NAMALWA (cell line): ENCODE results near the gene NPY5R.

Experiments
- DNase-seq: peaks from one replicate; pipeline ENCODE4 v3.0.0-alpha.2; 2015; ENCODE audit warnings: low spot score

The NPY5R gene

GRCh38 chr4:163384926-163385325, 41.2 kb downstream of the NPY5R start:
- DNase-seq = no peak

- no peak for DNase-seq
These were observed 41.8 kb downstream of the NPY5R start for GRCh38 chr4:163385466-163385865.

- DNase-seq = no peak
These were observed 48.1 kb downstream of the NPY5R start for GRCh38 chr4:163391756-163392155.

GRCh38 chr4:163392328-163392727, 48.6 kb downstream of the NPY5R start:
- DNase-seq = no peak

- DNase-seq = no peak
These were observed 49.8 kb downstream of the NPY5R start for GRCh38 chr4:163393471-163393870.

- DNase-seq = no peak
These were observed 51.4 kb downstream of the NPY5R start for GRCh38 chr4:163395055-163395454.

GRCh38 chr4:163395758-163396157, 52.1 kb downstream of the NPY5R start:
- DNase-seq = no peak

- DNase-seq = no peak
These were observed 54.5 kb downstream of the NPY5R start for GRCh38 chr4:163398238-163398637.

GRCh38 chr4:163400911-163401310, 57.2 kb downstream of the NPY5R start:
- DNase-seq = no peak
